ENCODE results near the gene RAC3. TPM values are rescaled to one million over a fixed set of nuclear protein-coding genes. Genes with fewer than 3 reads are reported as not detected.

The RAC3 gene
- total RNA-seq, 2 experiments from 2014 or later, result 3.3 to 5.3 TPM

GRCh38 chr17:82063424-82064415, 32.2 kb downstream of the RAC3 start:
- H3K4me3 Mint-ChIP-seq, result peak overlapping the region; percentile 58
- no peak for ATAC-seq (ENCODE audit: poor library complexity)

GRCh38 chr17:82064433-82065192, 33.1 kb downstream of the RAC3 start:
- peak overlapping the region; percentile 30 to 35 for H3K27ac ChIP-seq (ENCODE audit: low read depth in 1 of 2, low read length in 2 of 2)
- Mint-ChIP-seq H3K27ac (peak overlapping the region; percentile 47), H3K36me3 (ENCODE audit: low read depth) (peaks cover 6% of the 10 kb centered on the region), H3K27me3 (no peaks in the 10 kb centered on the region), H3K4me1 (ENCODE audit: low read depth) (peaks cover 9% of the 10 kb centered on the region), H3K4me3 (peak overlapping the region; percentile 58), H3K9me3 (no peaks in the 10 kb centered on the region)
- ATAC-seq (ENCODE audit: poor library complexity) (no peak), DNase-seq (no peak)
- H3K9me3 ChIP-seq (ENCODE audit: control insufficient read depth in 1 of 2, insufficient read depth in 1 of 2, low read length in 2 of 2), result no peaks in the 10 kb centered on the region
- peak overlapping the region; percentile 81 for H3K4me3 ChIP-seq (ENCODE audit: low read length)
- peaks cover 34% of the 10 kb centered on the region for H3K4me1 ChIP-seq (ENCODE audit: insufficient read depth, low read length)
- no peak for TF ChIP-seq CTCF (IDR thresholded peaks at IDR 0.05)
- H3K27me3 ChIP-seq (ENCODE audit: control insufficient read depth in 1 of 2, insufficient read depth in 2 of 2, low read length in 2 of 2), result no peaks in the 10 kb centered on the region
- POLR2A ChIA-PET, result interaction anchor here (0.7 to 3.0 kb wide), 8 partner anchors 12 to 239 kb away, joined by 3 to 17 read pairs (median 5); partner anchors contain the start of genes FASN, GPS1, RAC3 and RFNG
- CTCF ChIA-PET, result interaction anchor here (1.0 kb wide), 1 partner anchor 34 kb away, joined by 3 read pairs; no protein-coding TSS in a partner anchor
- H3K36me3 ChIP-seq (ENCODE audit: insufficient read depth, low read length), result peaks cover 30% of the 10 kb centered on the region
- intact Hi-C loops (cut with DNase I, micrococcal nuclease), result loop anchor here (1.0 to 2.0 kb wide), 2 partner anchors 13 to 14 kb away; partner anchors contain the start of genes GPS1 (in 2 of the 2) and RFNG (in 2 of the 2)

More at GRCh38 chr17:82063424-82064415, 32.2 kb downstream of the RAC3 start:
- peak overlapping the region; percentile 47 for H3K27ac Mint-ChIP-seq
- Histone ChIP-seq H3K4me1 (ENCODE audit: insufficient read depth, low read length) (peaks cover 34% of the 10 kb centered on the region), H3K27me3 (ENCODE audit: control insufficient read depth in 1 of 2, insufficient read depth in 2 of 2, low read length in 2 of 2) (no peaks in the 10 kb centered on the region), H3K9me3 (ENCODE audit: control insufficient read depth in 1 of 2, insufficient read depth in 1 of 2, low read length in 2 of 2) (no peaks in the 10 kb centered on the region), H3K27ac (ENCODE audit: low read depth in 1 of 2, low read length in 2 of 2) (no peak overlapping the region), H3K36me3 (ENCODE audit: insufficient read depth, low read length) (peaks cover 38% of the 10 kb centered on the region), H3K4me3 (ENCODE audit: low read length) (no peak overlapping the region)
- no peaks in the 10 kb centered on the region for H3K9me3 Mint-ChIP-seq
- no peak for TF ChIP-seq CTCF (IDR thresholded peaks at IDR 0.05)
- no peaks in the 10 kb centered on the region for H3K27me3 Mint-ChIP-seq
- no peak for DNase-seq
- POLR2A ChIA-PET, result interaction anchor here (3.0 kb wide), 1 partner anchor 11 kb away, joined by 16 read pairs; the partner anchor contains the start of genes GPS1 and RFNG
- intact Hi-C loops (cut with DNase I, micrococcal nuclease), result loop anchor here in 1 of 2 experiments (2.0 kb wide), 1 partner anchor 13 kb away; the partner anchor contains the start of genes GPS1 and RFNG
- CTCF ChIA-PET, result no interaction called here
- peaks cover 10% of the 10 kb centered on the region for H3K36me3 Mint-ChIP-seq (ENCODE audit: low read depth)
- H3K4me1 Mint-ChIP-seq (ENCODE audit: low read depth), result peaks cover 9% of the 10 kb centered on the region

- peak; percentile 63 for ATAC-seq (ENCODE audit: poor library complexity)
- Mint-ChIP-seq H3K9me3 (no peaks in the 10 kb centered on the region), H3K27ac (no peak overlapping the region), H3K36me3 (ENCODE audit: low read depth) (peaks cover 2% of the 10 kb centered on the region), H3K4me3 (peak overlapping the region; percentile 58), H3K27me3 (no peaks in the 10 kb centered on the region), H3K4me1 (ENCODE audit: low read depth) (peaks cover 9% of the 10 kb centered on the region)
- TF ChIP-seq CTCF (IDR thresholded peaks at IDR 0.05), result no peak
- H3K27me3 ChIP-seq (ENCODE audit: control insufficient read depth in 1 of 2, insufficient read depth in 2 of 2, low read length in 2 of 2), result no peaks in the 10 kb centered on the region
- H3K4me3 ChIP-seq (ENCODE audit: low read length), result peak overlapping the region; percentile 81
- peaks cover 24% of the 10 kb centered on the region for H3K36me3 ChIP-seq (ENCODE audit: insufficient read depth, low read length)
- H3K27ac ChIP-seq (ENCODE audit: low read depth in 1 of 2, low read length in 2 of 2), result peak overlapping the region; percentile 30 to 35
- intact Hi-C loops (cut with DNase I, micrococcal nuclease), result loop anchor here (1.0 to 2.0 kb wide), 2 partner anchors 14 kb away; partner anchors contain the start of genes GPS1 (in 2 of the 2) and RFNG (in 2 of the 2)
- H3K9me3 ChIP-seq (ENCODE audit: control insufficient read depth in 1 of 2, insufficient read depth in 1 of 2, low read length in 2 of 2), result no peaks in the 10 kb centered on the region
- ChIA-PET CTCF (interaction anchor here (1.0 kb wide), 1 partner anchor 34 kb away, joined by 3 read pairs; no protein-coding TSS in a partner anchor), POLR2A (interaction anchor here (0.7 to 3.0 kb wide), 8 partner anchors 13 to 238 kb away, joined by 3 to 17 read pairs (median 5); partner anchors contain the start of genes FASN, GPS1, RAC3 and RFNG)
- peak in 4 of 14 experiments; percentile 19 to 48 (median 32) for DNase-seq
- H3K4me1 ChIP-seq (ENCODE audit: insufficient read depth, low read length), result peaks cover 34% of the 10 kb centered on the region
Measured at GRCh38 chr17:82065193-82065637, 33.7 kb downstream of the RAC3 start.

All from CD4-positive, alpha-beta T cell (primary cell).